T-helper 1 cell treated with Interleukin-12 subunit alpha and Interleukin-12 subunit beta and Interleukin-4 antibody, amounts not matched to agents 30 ng/mL and 1 ng/mL, for 36 hours (primary cell): Measurements from ENCODE around the gene LEUTX. TPM values are rescaled to one million over a fixed set of nuclear protein-coding genes. Genes with fewer than 3 reads are reported as not detected.
"Not testable (repeated sequence)": the region's sequence is repeated elsewhere in the genome, so short reads cannot be mapped to it uniquely, and the experiment has no call there.

Experiments
- intact Hi-C: fragments of 100-400 bp; cut with micrococcal nuclease; formaldehyde crosslinking; loops from one replicate; pipeline ENCODE4 v1.15.1; 2024
- total RNA-seq: library from RNA; stranded (reverse); gene quantifications from 2 replicates; pipeline ENCODE4 v1.2.3, GENCODE V29; 2022

Gene LEUTX
- not detected in 2 replicates for total RNA-seq

- intact Hi-C loops: no loop called here
Observed at GRCh38 chr19:39778763-39779162, at the start of gene LEUTX. LEUTX (plus strand) TSS chr19:39778854; CDS start chr19:39778921, 67 bp downstream.

- intact Hi-C loops: no loop called here
Observed at GRCh38 chr19:39729594-39729993, 49.1 kb upstream of the LEUTX start.

GRCh38 chr19:39731685-39732084, 47.0 kb upstream of the LEUTX start:
- intact Hi-C loops: no loop called here

- intact Hi-C loops: no loop called here
Observed at GRCh38 chr19:39733841-39734240, 44.8 kb upstream of the LEUTX start.

GRCh38 chr19:39735688-39736087, 43.0 kb upstream of the LEUTX start:
- intact Hi-C loops: no loop called here

GRCh38 chr19:39736088-39736487, 42.6 kb upstream of the LEUTX start:
- intact Hi-C loops: no loop called here

GRCh38 chr19:39737351-39737750, 41.3 kb upstream of the LEUTX start:
- intact Hi-C loops: no loop called here

- intact Hi-C loops: no loop called here
Observed at GRCh38 chr19:39737891-39738290, 40.8 kb upstream of the LEUTX start, which contains the start of gene CLC. CLC (minus strand) TSS chr19:39738029; CDS start chr19:39737952, 77 bp downstream.

GRCh38 chr19:39738814-39739213, 39.8 kb upstream of the LEUTX start:
- intact Hi-C loops: no loop called here

- intact Hi-C loops: loop anchor here (2.0 kb wide), 1 partner anchor 62 kb away; no protein-coding TSS in a partner anchor
Observed at GRCh38 chr19:39740395-39740794, 38.3 kb upstream of the LEUTX start.

- intact Hi-C loops: no loop called here
Observed at GRCh38 chr19:39745643-39746042, 33.0 kb upstream of the LEUTX start.

GRCh38 chr19:39746836-39747529, 31.7 kb upstream of the LEUTX start:
- intact Hi-C loops: no loop called here

GRCh38 chr19:39749981-39750380, 28.7 kb upstream of the LEUTX start:
- intact Hi-C loops: no loop called here

GRCh38 chr19:39752390-39752789, 26.3 kb upstream of the LEUTX start:
- intact Hi-C loops: no loop called here

GRCh38 chr19:39752795-39753194, 25.9 kb upstream of the LEUTX start:
- intact Hi-C loops: no loop called here

GRCh38 chr19:39754544-39754943, 24.1 kb upstream of the LEUTX start:
- intact Hi-C loops: no loop called here

GRCh38 chr19:39754971-39755370, 23.7 kb upstream of the LEUTX start:
- intact Hi-C loops: no loop called here

GRCh38 chr19:39759457-39760184, 19.0 kb upstream of the LEUTX start:
- intact Hi-C loops: no loop called here

GRCh38 chr19:39761851-39762250, 16.8 kb upstream of the LEUTX start:
- intact Hi-C loops: not testable (repeated sequence)

GRCh38 chr19:39765091-39766076, 13.3 kb upstream of the LEUTX start:
- intact Hi-C loops: loop anchor here (1.0 to 2.0 kb wide), 5 partner anchors 79 to 325 kb away; no protein-coding TSS in a partner anchor

GRCh38 chr19:39768334-39768733, 10.3 kb upstream of the LEUTX start:
- intact Hi-C loops: no loop called here
